K562 (cell line): Measurements from ENCODE around the gene IFI27L1.

Experiments
- KLF6 ChIP-seq: fragments of 250-450 bp; sonication (Bioruptor Pico); IDR thresholded peaks from 2 replicates; pipeline ENCODE4 v1.4.0; 2020; ENCODE audit warnings: mild to moderate bottlenecking, moderate library complexity, borderline replicate concordance
- MYBL2 ChIP-seq, 2 experiments: fragments of 450-650 bp in 1 of 2; sonication (generic) in 1 of 2; formaldehyde crosslinking in 1 of 2; IDR thresholded peaks; 2 replicates each; pipeline versions ENCODE4 v1.6.1 to v1.8.1; 2017 to 2022; ENCODE audit warnings: borderline replicate concordance in 1 of 2, inconsistent platforms in 1 of 2, low read depth in 1 of 2, mild to moderate bottlenecking in 1 of 2, missing genetic modification reagents in 1 of 2, moderate library complexity in 1 of 2
- TAF15 ChIP-seq: fragments of 200-400 bp; formaldehyde crosslinking; IDR thresholded peaks from 2 replicates; pipeline ENCODE4 v1.6.1; 2017; ENCODE audit warnings: mild to moderate bottlenecking, low read depth, low read length, moderate library complexity

- no peak for TF ChIP-seq TAF15
- TF ChIP-seq KLF6 (CRISPR knock-in tag) = no peak
- no peak for TF ChIP-seq MYBL2 (IDR thresholded peaks at IDR 0.05; ENCODE audit: low read depth)
- no peak for TF ChIP-seq MYBL2 (CRISPR knock-in tag; IDR thresholded peaks at IDR 0.05; ENCODE audit: borderline replicate concordance)
These were observed 62.6 kb downstream of the IFI27L1 start for GRCh38 chr14:94143711-94144110.
